Hepatocyte (in vitro differentiated cells): Measurements from ENCODE around the gene PCGF2.

Source experiments
- EZH2 ChIP-seq: fragments of 200-600 bp; sonication (generic); IDR thresholded peaks from 2 replicates; pipeline ENCODE4 v1.6.1; 2016; ENCODE audit warnings: antibody characterized with exemption, mild to moderate bottlenecking, borderline replicate concordance
- EZH2phosphoT487 ChIP-seq: fragments of 200-600 bp; sonication (generic); IDR thresholded peaks from one replicate; pipeline ENCODE4 v1.6.1; 2018; ENCODE audit warnings: antibody characterized with exemption, mild to moderate bottlenecking, low read depth, moderate library complexity; ENCODE audit not compliant: unreplicated experiment, severe bottlenecking

GRCh38 chr17:38721802-38722201, 26.3 kb downstream of the PCGF2 start:
- TF ChIP-seq EZH2 (no peak), EZH2phosphoT487 (no peak)
